Nephron (organoid): ENCODE data around the gene IL22RA1.

ENCODE experiments used
- H3K27ac Mint-ChIP-seq, 3 experiments: 2 replicates each; pipeline ENCODE4 v1.8.0; 2020; ENCODE audit warnings: mixed read lengths in 3 of 3, mild to moderate bottlenecking in 2 of 3, moderate library complexity in 1 of 3
- H3K27me3 Mint-ChIP-seq: 2 replicates; pipeline ENCODE4 v1.8.0; 2021; ENCODE audit warnings: low read depth, mild to moderate bottlenecking, moderate library complexity, mixed read lengths
- H3K36me3 Mint-ChIP-seq: 2 replicates; pipeline ENCODE4 v1.8.0; 2020; ENCODE audit warnings: low read depth, mixed read lengths
- H3K4me1 Mint-ChIP-seq: 2 replicates; pipeline ENCODE4 v1.8.0; 2020; ENCODE audit warnings: mixed read lengths
- H3K4me3 Mint-ChIP-seq, 3 experiments: 2 replicates each; pipeline ENCODE4 v1.8.0; 2020; ENCODE audit warnings: mild to moderate bottlenecking in 3 of 3, mixed read lengths in 3 of 3, moderate library complexity in 2 of 3
- H3K9me3 Mint-ChIP-seq: 2 replicates; pipeline ENCODE4 v1.8.0; 2020; ENCODE audit warnings: mixed read lengths
- TF ChIP-seq, protein P1 (sequence below), 3 experiments: fragments of 200-600 bp; sonication (generic); IDR thresholded peaks; one replicate each; pipeline ENCODE4 v1.5.0; 2021; ENCODE audit warnings: antibody characterized with exemption in 3 of 3; ENCODE audit not compliant: unreplicated experiment in 3 of 3

Gene IL22RA1

GRCh38 chr1:24125456-24125855, 17.5 kb downstream of the IL22RA1 start:
- Mint-ChIP-seq H3K27me3 (peaks cover 17% of the 10 kb centered on the region), H3K4me1 (no peaks in the 10 kb centered on the region), H3K9me3 (peaks cover 6% of the 10 kb centered on the region), H3K27ac (no peak overlapping the region), H3K4me3 (no peak overlapping the region), H3K36me3 (no peaks in the 10 kb centered on the region)
- TF ChIP-seq, protein P1, sequence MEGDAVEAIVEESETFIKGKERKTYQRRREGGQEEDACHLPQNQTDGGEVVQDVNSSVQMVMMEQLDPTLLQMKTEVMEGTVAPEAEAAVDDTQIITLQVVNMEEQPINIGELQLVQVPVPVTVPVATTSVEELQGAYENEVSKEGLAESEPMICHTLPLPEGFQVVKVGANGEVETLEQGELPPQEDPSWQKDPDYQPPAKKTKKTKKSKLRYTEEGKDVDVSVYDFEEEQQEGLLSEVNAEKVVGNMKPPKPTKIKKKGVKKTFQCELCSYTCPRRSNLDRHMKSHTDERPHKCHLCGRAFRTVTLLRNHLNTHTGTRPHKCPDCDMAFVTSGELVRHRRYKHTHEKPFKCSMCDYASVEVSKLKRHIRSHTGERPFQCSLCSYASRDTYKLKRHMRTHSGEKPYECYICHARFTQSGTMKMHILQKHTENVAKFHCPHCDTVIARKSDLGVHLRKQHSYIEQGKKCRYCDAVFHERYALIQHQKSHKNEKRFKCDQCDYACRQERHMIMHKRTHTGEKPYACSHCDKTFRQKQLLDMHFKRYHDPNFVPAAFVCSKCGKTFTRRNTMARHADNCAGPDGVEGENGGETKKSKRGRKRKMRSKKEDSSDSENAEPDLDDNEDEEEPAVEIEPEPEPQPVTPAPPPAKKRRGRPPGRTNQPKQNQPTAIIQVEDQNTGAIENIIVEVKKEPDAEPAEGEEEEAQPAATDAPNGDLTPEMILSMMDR (IDR thresholded peaks at IDR 0.05; ENCODE audit: unreplicated experiment in 3 of 3) = no peak

DNA sequence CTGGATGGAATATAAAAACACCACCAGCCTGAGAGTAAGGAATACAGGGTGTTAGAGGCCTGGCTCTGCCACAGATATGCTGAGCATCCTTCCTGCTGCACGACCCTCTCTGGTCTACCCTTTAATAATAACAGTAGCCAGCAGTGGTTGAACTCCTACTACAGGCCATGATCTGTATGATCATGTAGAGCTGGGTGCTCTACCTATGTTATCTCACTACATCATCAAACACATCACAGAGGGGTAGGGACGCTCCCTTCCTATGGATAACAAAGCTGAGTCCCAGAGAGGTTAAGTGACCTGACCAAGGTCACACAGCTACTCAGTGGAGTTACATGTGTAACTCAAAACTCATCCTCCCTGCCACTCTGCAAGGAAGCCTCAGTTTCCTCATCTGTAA, 18.0 kb downstream of the IL22RA1 start:
- peaks cover 5% of the 10 kb centered on the region for H3K4me1 Mint-ChIP-seq
- TF ChIP-seq, protein P1 (IDR thresholded peaks at IDR 0.05; ENCODE audit: unreplicated experiment in 3 of 3) = no peak
- peaks cover 17% of the 10 kb centered on the region for H3K27me3 Mint-ChIP-seq
- H3K4me3 Mint-ChIP-seq = no peak overlapping the region
- H3K27ac Mint-ChIP-seq = no peak overlapping the region
- peaks cover 6% of the 10 kb centered on the region for H3K9me3 Mint-ChIP-seq
- H3K36me3 Mint-ChIP-seq = no peaks in the 10 kb centered on the region

- H3K27me3 Mint-ChIP-seq = peaks cover 18% of the 10 kb centered on the region
These were observed 19.3 kb downstream of the IL22RA1 start for GRCh38 chr1:24123611-24124010.

GRCh38 chr1:24122776-24123175, 20.2 kb downstream of the IL22RA1 start:
- Mint-ChIP-seq H3K27me3 (peaks cover 22% of the 10 kb centered on the region), H3K36me3 (no peaks in the 10 kb centered on the region), H3K4me1 (peaks cover 6% of the 10 kb centered on the region), H3K27ac (no peak overlapping the region), H3K9me3 (no peaks in the 10 kb centered on the region), H3K4me3 (no peak overlapping the region)
- TF ChIP-seq, protein P1 (IDR thresholded peaks at IDR 0.05; ENCODE audit: unreplicated experiment in 3 of 3) = no peak

More at GRCh38 chr1:24123611-24124010, 19.3 kb downstream of the IL22RA1 start:
- Mint-ChIP-seq H3K27ac (no peak overlapping the region), H3K9me3 (no peaks in the 10 kb centered on the region), H3K36me3 (no peaks in the 10 kb centered on the region), H3K4me3 (no peak overlapping the region), H3K4me1 (peaks cover 5% of the 10 kb centered on the region)
- TF ChIP-seq, protein P1 (IDR thresholded peaks at IDR 0.05; ENCODE audit: unreplicated experiment in 3 of 3) = no peak

GRCh38 chr1:24121406-24121805, 21.5 kb downstream of the IL22RA1 start:
- TF ChIP-seq, protein P1 (IDR thresholded peaks at IDR 0.05; ENCODE audit: unreplicated experiment in 3 of 3) = no peak
- Mint-ChIP-seq H3K9me3 (no peaks in the 10 kb centered on the region), H3K27me3 (peaks cover 25% of the 10 kb centered on the region), H3K4me1 (peaks cover 12% of the 10 kb centered on the region), H3K27ac (no peak overlapping the region), H3K4me3 (no peak overlapping the region), H3K36me3 (no peaks in the 10 kb centered on the region)

GRCh38 chr1:24120965-24121364, 22.0 kb downstream of the IL22RA1 start:
- Mint-ChIP-seq H3K27ac (no peak overlapping the region), H3K9me3 (no peaks in the 10 kb centered on the region), H3K4me3 (no peak overlapping the region), H3K27me3 (peaks cover 24% of the 10 kb centered on the region), H3K4me1 (peaks cover 12% of the 10 kb centered on the region), H3K36me3 (no peaks in the 10 kb centered on the region)
- TF ChIP-seq, protein P1 (IDR thresholded peaks at IDR 0.05; ENCODE audit: unreplicated experiment in 3 of 3) = no peak
